Measurements from ENCODE around the gene GDPGP1. TPM values are rescaled to one million over a fixed set of nuclear protein-coding genes. Genes with fewer than 3 reads are reported as not detected.

The GDPGP1 gene
- total and polyA plus RNA-seq, 2 experiments from 2014 or later = 0.61 to 3.8 TPM

DNA sequence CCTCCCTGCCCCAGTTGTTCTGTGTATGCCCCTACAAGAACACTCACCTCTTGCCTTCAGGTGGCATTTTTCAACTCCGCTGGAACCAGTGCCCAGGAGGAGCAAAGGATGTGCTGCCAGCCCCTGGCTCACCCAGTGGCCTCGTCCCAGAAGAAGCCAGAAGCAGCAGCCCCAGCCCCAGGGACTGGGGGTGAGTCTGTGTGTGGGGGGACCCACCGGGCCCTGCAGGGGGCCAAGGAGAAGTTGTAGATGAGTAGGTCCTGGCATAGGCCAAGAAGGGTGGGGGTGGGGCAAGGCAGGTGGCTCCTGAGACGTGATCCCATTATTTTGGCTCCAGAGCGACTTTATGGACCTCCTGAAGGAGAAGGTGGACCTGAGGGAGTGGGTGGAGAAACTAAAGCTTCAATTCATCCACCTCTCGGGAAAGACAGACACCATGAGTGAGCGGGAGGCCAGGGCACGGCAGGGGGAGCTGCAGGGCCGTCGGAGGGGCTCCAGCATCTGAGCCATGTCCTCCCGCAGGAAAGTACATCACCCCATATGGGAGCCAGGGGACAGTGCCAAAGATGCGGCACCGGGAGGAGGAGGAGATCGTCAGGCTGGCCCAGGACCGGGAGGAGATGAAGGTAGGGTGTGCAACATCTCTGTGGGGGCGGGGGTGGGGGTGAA lies 60.7 kb downstream of the GDPGP1 start (continued):
- TF ChIP-seq, protein P1, sequence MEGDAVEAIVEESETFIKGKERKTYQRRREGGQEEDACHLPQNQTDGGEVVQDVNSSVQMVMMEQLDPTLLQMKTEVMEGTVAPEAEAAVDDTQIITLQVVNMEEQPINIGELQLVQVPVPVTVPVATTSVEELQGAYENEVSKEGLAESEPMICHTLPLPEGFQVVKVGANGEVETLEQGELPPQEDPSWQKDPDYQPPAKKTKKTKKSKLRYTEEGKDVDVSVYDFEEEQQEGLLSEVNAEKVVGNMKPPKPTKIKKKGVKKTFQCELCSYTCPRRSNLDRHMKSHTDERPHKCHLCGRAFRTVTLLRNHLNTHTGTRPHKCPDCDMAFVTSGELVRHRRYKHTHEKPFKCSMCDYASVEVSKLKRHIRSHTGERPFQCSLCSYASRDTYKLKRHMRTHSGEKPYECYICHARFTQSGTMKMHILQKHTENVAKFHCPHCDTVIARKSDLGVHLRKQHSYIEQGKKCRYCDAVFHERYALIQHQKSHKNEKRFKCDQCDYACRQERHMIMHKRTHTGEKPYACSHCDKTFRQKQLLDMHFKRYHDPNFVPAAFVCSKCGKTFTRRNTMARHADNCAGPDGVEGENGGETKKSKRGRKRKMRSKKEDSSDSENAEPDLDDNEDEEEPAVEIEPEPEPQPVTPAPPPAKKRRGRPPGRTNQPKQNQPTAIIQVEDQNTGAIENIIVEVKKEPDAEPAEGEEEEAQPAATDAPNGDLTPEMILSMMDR (conservative IDR thresholded peaks at IDR 0.05; ENCODE audit: low read depth in 2 of 2) = peak in 1 of 2 experiments; percentile 49; a peak in 3 of 4 replicates

DNA sequence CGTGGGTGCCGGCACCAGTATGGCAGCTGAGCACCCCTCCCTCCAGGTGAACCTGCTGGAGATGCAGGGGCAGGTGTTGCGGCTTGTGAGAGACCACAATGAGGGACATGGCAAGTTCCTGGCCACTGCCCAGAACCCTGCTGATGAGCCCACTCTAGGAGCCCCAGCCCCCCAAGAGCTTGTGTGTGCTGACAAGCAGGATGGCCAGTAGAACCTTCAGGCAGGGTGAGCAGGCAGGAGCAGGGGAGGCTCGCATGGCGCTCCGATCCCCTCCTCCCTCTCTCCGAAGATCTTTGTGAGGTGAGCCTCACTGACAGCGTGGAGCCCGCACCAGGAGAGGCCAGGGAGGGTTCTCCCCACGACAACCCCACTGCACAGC lies 61.2 kb downstream of the GDPGP1 start:
- Mint-ChIP-seq H3K4me3 (peak overlapping the region; percentile 34; the same call in 1 of the 3 replicates), H3K9me3 (no peaks in the 10 kb centered on the region), H3K27ac (no peak overlapping the region; the same call in 1 of the 2 replicates), H3K27me3 (ENCODE audit: insufficient read depth, low read depth, poor library complexity) (peaks cover 12% of the 10 kb centered on the region), H3K4me1 (peaks cover 29% of the 10 kb centered on the region), H3K36me3 (ENCODE audit: low read depth) (no peaks in the 10 kb centered on the region)
- Histone ChIP-seq H3K36me3 (ENCODE audit: insufficient read depth) (no peaks in the 10 kb centered on the region), H3K27me3 (ENCODE audit: insufficient read depth) (no peaks in the 10 kb centered on the region), H3K79me2 (replicated peaks; ENCODE audit: insufficient read depth) (no peaks in the 10 kb centered on the region), H4K20me1 (replicated peaks; ENCODE audit: insufficient read depth) (no peaks in the 10 kb centered on the region), H3K4me1 (ENCODE audit: insufficient read depth) (peaks cover 8% of the 10 kb centered on the region; the same call in 1 of the 2 replicates), H3F3A (replicated peaks; ENCODE audit: low read depth) (0 out of 2 replicates have a peak, but pooled peaks cover 2% of the 10 kb centered on the region), H3K9me2 (ENCODE audit: insufficient read depth) (no peaks in the 10 kb centered on the region), H3K27ac (ENCODE audit: low read depth) (no peak overlapping the region), H2AFZ (no peak overlapping the region), H3K4me2 (no peak overlapping the region), H3K4me3 (no peak overlapping the region)
- DNase-seq (ENCODE audit: low spot score) = no peak
- peak; percentile 15; the same call in 2 of the 3 replicates for ATAC-seq
- no peak for TF ChIP-seq EZH2 (IDR thresholded peaks at IDR 0.05; ENCODE audit: low read depth, unreplicated experiment)
- no peak for TF ChIP-seq ZNF114 (CRISPR knock-in tag; IDR thresholded peaks at IDR 0.05)
- TF ChIP-seq, protein P2, sequence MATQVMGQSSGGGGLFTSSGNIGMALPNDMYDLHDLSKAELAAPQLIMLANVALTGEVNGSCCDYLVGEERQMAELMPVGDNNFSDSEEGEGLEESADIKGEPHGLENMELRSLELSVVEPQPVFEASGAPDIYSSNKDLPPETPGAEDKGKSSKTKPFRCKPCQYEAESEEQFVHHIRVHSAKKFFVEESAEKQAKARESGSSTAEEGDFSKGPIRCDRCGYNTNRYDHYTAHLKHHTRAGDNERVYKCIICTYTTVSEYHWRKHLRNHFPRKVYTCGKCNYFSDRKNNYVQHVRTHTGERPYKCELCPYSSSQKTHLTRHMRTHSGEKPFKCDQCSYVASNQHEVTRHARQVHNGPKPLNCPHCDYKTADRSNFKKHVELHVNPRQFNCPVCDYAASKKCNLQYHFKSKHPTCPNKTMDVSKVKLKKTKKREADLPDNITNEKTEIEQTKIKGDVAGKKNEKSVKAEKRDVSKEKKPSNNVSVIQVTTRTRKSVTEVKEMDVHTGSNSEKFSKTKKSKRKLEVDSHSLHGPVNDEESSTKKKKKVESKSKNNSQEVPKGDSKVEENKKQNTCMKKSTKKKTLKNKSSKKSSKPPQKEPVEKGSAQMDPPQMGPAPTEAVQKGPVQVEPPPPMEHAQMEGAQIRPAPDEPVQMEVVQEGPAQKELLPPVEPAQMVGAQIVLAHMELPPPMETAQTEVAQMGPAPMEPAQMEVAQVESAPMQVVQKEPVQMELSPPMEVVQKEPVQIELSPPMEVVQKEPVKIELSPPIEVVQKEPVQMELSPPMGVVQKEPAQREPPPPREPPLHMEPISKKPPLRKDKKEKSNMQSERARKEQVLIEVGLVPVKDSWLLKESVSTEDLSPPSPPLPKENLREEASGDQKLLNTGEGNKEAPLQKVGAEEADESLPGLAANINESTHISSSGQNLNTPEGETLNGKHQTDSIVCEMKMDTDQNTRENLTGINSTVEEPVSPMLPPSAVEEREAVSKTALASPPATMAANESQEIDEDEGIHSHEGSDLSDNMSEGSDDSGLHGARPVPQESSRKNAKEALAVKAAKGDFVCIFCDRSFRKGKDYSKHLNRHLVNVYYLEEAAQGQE (IDR thresholded peaks at IDR 0.05; ENCODE audit: unreplicated experiment) = no peak
- TF ChIP-seq NANOG (IDR thresholded peaks at IDR 0.05; ENCODE audit: borderline replicate concordance) = no peak
- TF ChIP-seq EZH2phosphoT487 (IDR thresholded peaks at IDR 0.05; ENCODE audit: unreplicated experiment) = no peak

Small RNA genes within 50 kb of the gene (small RNA-seq; reads per million reads assigned to genes)
- not detected for gene AC091167.3 (ENCODE audit: low replicate concordance)
- not detected for gene RN7SL736P (ENCODE audit: low replicate concordance)

Other genes with a start within 250 kb of the GDPGP1 start
- 16.7 and 18.2 TPM in 2 replicates for gene ZNF710, start 232.9 kb upstream of the GDPGP1 start, total RNA-seq (2014; rRNA removed; shearing (Covaris generic))
- gene ZNF710, start 232.9 kb upstream of the GDPGP1 start, polyA plus RNA-seq (2016; fragmentation: Nextera tagmentation; extraction: Ambion mirVana) = 15.9 and 16.0 TPM in 2 replicates
- 63.6 and 64.0 TPM in 2 replicates for gene IDH2, start 131.7 kb upstream of the GDPGP1 start, total RNA-seq (2014; rRNA removed; shearing (Covaris generic))
- 54.9 and 58.1 TPM in 2 replicates for gene IDH2, start 131.7 kb upstream of the GDPGP1 start, polyA plus RNA-seq (2016; fragmentation: Nextera tagmentation; extraction: Ambion mirVana)
- gene SEMA4B, start 32.9 kb upstream of the GDPGP1 start, total RNA-seq (2014; rRNA removed; shearing (Covaris generic)) = 41.2 and 48.2 TPM in 2 replicates
- 16.7 and 19.5 TPM in 2 replicates for gene SEMA4B, start 32.9 kb upstream of the GDPGP1 start, polyA plus RNA-seq (2016; fragmentation: Nextera tagmentation; extraction: Ambion mirVana)
- 9.8 and 11.2 TPM in 2 replicates for gene CIB1, start 268 bp upstream of the GDPGP1 start, total RNA-seq (2014; rRNA removed; shearing (Covaris generic))
- gene CIB1, start 268 bp upstream of the GDPGP1 start, polyA plus RNA-seq (2016; fragmentation: Nextera tagmentation; extraction: Ambion mirVana) = 33.5 and 35.9 TPM in 2 replicates
- gene TTLL13, start 15.3 kb downstream of the GDPGP1 start, total RNA-seq (2014; rRNA removed; shearing (Covaris generic)) = not detected in 2 replicates
- not detected in 2 replicates for gene TTLL13, start 15.3 kb downstream of the GDPGP1 start, polyA plus RNA-seq (2016; fragmentation: Nextera tagmentation; extraction: Ambion mirVana)
- gene NGRN, start 31.5 kb downstream of the GDPGP1 start, total RNA-seq (2014; rRNA removed; shearing (Covaris generic)) = 92.2 and 131 TPM in 2 replicates
- 79.2 and 88.9 TPM in 2 replicates for gene NGRN, start 31.5 kb downstream of the GDPGP1 start, polyA plus RNA-seq (2016; fragmentation: Nextera tagmentation; extraction: Ambion mirVana)
- 1.5 and 1.8 TPM in 2 replicates for gene ZNF774, start 118.1 kb downstream of the GDPGP1 start, total RNA-seq (2014; rRNA removed; shearing (Covaris generic))
- gene ZNF774, start 118.1 kb downstream of the GDPGP1 start, polyA plus RNA-seq (2016; fragmentation: Nextera tagmentation; extraction: Ambion mirVana) = 0.45 and 0.54 TPM in 2 replicates
- 136 and 159 TPM in 2 replicates for gene IQGAP1, start 154.0 kb downstream of the GDPGP1 start, total RNA-seq (2014; rRNA removed; shearing (Covaris generic))
- gene IQGAP1, start 154.0 kb downstream of the GDPGP1 start, polyA plus RNA-seq (2016; fragmentation: Nextera tagmentation; extraction: Ambion mirVana) = 92.7 and 92.9 TPM in 2 replicates